Measurements from ENCODE around the gene STAG3. TPM values are rescaled to one million over a fixed set of nuclear protein-coding genes. Genes with fewer than 3 reads are reported as not detected.
"Not testable (repeated sequence)": the region's sequence is repeated elsewhere in the genome, so short reads cannot be mapped to it uniquely, and the experiment has no call there.

The STAG3 gene
- total RNA-seq, 1 donor from 2014 or later = 0.69 TPM

DNA sequence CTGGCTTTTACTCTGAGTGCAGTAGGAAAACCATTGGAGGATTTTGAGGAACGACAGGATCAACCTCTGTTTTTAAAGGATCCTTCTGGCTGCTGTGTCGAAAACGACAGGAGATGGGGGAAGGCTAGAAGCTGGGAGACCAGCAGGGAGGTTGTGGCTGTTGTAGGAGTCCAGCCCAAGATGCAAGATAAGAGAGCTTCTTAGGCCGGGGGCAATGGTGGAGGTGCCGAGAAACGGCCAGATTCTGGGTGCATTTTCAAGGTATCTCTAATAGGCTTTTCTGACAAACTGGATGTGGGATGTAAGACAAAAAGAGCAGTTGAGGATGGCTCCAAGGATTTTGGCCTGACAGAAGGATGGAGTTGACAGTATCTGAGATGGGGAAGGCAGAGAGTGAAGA lies 31.8 kb downstream of the STAG3 start:
- no peak overlapping the region for H3K4me3 ChIP-seq (ENCODE audit: low read depth, low read length)

DNA sequence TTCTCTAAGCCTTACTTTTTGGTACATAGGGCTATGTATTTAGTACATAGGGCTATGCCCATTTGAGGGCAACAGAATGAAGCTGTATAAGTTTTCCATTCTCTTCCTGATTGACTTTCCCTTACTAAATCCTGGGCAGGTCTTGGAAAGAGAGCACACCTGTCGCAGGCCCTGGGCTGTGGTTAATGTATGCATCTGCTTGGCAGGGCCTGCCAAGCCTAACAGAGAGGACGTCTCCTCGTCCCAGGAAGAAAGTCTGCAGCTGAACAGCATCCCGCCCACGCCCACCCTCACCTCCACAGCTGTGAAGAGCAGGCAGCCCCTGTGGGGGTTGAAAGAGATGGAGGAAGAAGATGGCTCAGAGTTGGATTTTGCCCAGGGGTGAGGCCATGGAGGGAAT lies 33.1 kb downstream of the STAG3 start:
- DNase-seq (ENCODE audit: low read depth) = no peak
- H3K4me3 ChIP-seq (ENCODE audit: low read depth, low read length) = no peak overlapping the region
- TF ChIP-seq, protein P1, sequence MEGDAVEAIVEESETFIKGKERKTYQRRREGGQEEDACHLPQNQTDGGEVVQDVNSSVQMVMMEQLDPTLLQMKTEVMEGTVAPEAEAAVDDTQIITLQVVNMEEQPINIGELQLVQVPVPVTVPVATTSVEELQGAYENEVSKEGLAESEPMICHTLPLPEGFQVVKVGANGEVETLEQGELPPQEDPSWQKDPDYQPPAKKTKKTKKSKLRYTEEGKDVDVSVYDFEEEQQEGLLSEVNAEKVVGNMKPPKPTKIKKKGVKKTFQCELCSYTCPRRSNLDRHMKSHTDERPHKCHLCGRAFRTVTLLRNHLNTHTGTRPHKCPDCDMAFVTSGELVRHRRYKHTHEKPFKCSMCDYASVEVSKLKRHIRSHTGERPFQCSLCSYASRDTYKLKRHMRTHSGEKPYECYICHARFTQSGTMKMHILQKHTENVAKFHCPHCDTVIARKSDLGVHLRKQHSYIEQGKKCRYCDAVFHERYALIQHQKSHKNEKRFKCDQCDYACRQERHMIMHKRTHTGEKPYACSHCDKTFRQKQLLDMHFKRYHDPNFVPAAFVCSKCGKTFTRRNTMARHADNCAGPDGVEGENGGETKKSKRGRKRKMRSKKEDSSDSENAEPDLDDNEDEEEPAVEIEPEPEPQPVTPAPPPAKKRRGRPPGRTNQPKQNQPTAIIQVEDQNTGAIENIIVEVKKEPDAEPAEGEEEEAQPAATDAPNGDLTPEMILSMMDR (conservative IDR thresholded peaks at IDR 0.05; ENCODE audit: low read depth, low read length) = no peak

More for the DNA sequence above, 31.8 kb downstream of the STAG3 start:
- no peak for DNase-seq (ENCODE audit: low read depth)
- TF ChIP-seq, protein P1 (conservative IDR thresholded peaks at IDR 0.05; ENCODE audit: low read depth, low read length) = no peak

- TF ChIP-seq, protein P1 (conservative IDR thresholded peaks at IDR 0.05; ENCODE audit: low read depth, low read length) = no peak
- H3K4me3 ChIP-seq (ENCODE audit: low read depth, low read length) = no peak overlapping the region
- no peak for DNase-seq (ENCODE audit: low read depth)
These were observed 33.6 kb downstream of the STAG3 start for GRCh38 chr7:100211342-100211780.

DNA sequence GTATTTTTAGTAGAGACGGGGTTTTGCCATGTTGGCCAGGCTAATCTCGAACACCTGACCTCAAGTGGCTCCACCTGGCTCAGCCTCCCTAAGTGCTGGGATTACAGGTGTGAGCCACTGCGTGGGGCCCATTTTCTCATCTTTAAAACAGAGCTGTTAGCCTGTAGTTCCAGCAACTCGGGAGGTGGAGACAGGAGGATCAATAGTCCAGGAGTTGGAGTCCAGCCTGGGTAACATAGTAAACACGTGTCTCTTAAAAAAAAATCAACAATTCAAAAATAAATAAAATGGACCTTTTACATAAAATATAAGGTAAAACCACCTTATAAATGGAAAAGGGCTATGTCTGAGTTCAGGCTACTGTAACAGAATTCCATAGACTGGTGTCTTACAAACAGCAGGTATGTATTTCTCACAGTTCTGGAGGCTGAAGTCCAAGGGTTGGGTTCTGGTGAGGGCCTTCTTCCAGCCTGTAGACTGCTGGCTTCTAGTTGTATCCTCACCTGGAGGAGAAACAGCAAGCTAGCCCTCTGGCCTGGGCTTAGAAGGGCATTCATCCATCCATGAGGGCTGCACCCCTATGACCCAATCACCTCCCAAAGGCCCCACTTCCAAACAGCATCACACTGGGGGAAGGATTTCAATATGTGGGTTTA lies 35.0 kb downstream of the STAG3 start:
- TF ChIP-seq, protein P1 (conservative IDR thresholded peaks at IDR 0.05; ENCODE audit: low read depth, low read length) = no peak
- H3K4me3 ChIP-seq (ENCODE audit: low read depth, low read length) = no peak overlapping the region
- DNase-seq (ENCODE audit: low read depth) = no peak

DNA sequence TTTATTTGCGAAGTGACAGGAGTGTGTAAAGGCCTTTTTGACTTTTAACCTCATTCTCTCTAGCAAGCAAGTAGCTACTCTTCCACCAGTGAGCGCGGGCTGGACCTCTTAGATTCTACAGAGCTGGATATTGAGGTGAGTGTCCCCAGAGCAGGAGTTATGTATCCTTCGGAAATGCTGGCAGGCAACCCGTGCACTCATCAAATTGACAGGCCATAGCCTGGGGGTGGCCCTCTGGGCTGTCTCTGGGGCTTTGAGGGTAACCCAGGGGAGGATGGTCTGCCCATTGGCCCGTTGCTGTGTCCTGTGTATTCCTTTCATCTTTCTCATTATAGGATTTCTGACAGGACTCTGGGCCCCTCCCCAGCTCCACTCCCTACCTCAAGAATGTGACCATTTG lies 36.0 kb downstream of the STAG3 start:
- TF ChIP-seq, protein P1 (conservative IDR thresholded peaks at IDR 0.05; ENCODE audit: low read depth, low read length) = no peak
- no peak for DNase-seq (ENCODE audit: low read depth)
- H3K4me3 ChIP-seq (ENCODE audit: low read depth, low read length) = no peak overlapping the region

DNA sequence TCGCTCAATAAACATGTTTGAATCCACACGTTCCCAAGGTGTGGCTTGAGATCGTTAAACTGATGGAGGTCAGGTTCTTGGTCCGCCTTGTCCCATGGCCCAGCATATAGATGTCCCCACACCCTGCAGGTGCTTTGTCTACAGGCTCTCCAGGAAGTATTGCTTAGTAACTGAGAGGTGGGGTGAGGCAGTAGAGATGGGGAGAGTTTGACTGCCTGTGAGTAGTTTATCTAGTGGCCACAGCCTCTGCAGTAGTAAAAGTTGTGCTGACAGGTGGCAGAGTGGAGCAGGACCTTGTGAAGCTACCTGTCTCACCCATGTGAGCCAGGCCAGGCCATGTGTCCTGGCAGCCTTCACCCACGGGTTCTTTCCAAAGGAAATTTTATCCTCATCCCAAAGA lies 36.6 kb downstream of the STAG3 start:
- DNase-seq (ENCODE audit: low read depth); H3K4me3 ChIP-seq (ENCODE audit: low read depth, low read length): not testable (repeated sequence)

DNA sequence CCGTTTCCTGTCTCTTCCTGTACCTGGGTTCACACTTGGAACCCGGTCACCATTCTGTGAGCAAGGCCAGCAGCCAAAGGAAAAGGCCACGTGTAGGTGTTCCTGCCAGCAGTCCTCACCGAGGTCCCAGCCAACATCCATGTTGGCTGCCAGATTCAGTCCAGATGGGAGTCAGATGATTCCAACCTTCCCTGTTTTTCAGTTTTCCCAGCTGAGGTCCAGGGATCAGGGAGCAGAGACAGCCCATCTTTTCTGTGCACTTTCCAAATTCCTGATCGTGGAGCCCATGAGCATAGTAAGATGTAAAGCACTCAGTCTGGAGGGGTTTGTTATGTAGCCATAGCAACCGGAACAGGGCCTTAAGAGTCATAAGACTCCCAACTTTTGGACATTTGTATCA lies 38.2 kb downstream of the STAG3 start:
- no peak for DNase-seq (ENCODE audit: low read depth)
- no peak overlapping the region for H3K4me3 ChIP-seq (ENCODE audit: low read depth, low read length)
- TF ChIP-seq, protein P1 (conservative IDR thresholded peaks at IDR 0.05; ENCODE audit: low read depth, low read length) = no peak
